GM18909 (cell line): Measurements from ENCODE around the gene PTPRN2.
"Not testable (repeated sequence)": the region's sequence is repeated elsewhere in the genome, so short reads cannot be mapped to it uniquely, and the experiment has no call there.

Experiments
- ATAC-seq: cut with Tn5 transposase; IDR thresholded peaks from one replicate; pipeline ENCODE4 v1.9.1; 2021; ENCODE audit warnings: mild to moderate bottlenecking; ENCODE audit not compliant: unreplicated experiment, poor library complexity

The PTPRN2 gene

DNA sequence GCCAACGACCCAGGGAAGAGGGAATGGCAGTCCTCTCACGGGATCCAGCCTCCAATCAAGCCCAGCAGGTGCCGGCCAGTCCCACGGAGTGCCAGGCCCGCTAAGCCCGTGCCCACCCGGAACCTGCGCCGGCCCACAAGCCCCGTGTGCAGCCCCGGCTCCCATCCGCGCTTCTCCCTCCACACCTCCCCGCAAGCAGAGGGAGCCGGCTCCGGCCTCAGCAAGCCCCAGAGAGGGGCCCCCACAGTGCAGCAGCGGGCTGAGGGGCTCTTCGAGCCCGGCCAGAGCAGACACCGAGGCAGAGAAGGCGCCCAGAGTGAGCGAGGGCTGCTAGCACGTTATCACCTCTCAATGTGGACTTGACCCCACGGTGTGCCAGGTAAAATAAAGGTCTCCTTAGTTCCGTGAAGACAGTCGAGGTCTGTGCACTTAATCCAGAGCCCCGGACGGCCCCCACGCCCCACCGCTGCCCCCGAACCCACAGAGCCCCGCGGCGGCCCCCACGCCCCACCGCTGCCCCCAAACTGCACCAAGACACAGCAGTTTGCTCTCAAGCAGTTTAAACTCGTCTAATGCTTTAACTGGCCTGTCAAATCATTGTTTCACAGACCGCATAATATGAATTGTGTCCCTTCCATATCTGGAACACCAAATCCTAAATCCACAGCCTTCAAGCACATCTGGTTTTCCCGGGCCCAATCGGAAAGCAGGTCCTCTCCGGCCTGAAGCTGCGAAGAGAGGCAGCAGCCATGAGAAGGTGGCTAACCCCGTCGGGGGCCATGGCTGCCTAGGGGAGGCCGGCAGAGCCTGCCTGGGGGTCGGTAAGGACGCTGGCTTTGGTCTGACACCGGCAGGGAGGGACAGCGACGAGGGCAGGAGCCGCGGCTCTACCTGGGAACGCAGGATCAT, 307.8 kb downstream of the PTPRN2 start:
- ATAC-seq, result no peak

DNA sequence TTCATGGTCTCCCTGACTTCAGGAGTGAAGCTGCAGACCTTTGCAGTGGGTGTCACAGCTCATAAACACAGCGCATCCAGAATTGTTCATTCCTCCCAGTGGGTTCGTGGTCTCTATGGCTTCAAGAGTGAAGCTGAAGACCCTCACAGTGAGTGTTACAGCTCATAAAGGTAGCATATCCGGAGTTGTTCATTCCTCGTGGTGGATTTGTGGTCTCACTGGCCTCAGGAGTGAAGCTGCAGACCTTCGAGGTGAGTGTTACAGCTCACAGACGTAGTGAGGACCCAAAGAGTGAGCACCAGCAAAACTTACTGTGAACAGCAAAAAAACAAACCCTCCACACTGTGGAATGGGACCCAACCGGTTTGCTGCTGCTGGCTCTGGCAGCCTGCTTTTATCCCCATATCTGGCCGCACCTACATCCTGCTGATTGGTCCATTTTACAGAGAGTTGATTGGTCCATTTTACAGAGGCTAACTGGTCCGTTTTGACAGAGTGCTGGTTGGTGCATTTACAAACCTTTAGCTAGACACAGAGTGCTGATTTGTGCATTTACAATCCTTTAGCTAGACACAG, 308.8 kb downstream of the PTPRN2 start:
- ATAC-seq, result no peak

GRCh38 chr7:158277219-158278141, 310.1 kb downstream of the PTPRN2 start:
- ATAC-seq, result no peak

GRCh38 chr7:158276414-158277218, 311.0 kb downstream of the PTPRN2 start:
- ATAC-seq, result no peak

- ATAC-seq, result no peak
Measured at GRCh38 chr7:158275711-158276413, 311.8 kb downstream of the PTPRN2 start.

- no peak for ATAC-seq
Measured at GRCh38 chr7:158274996-158275395, 312.6 kb downstream of the PTPRN2 start.

- ATAC-seq, result no peak
Measured at GRCh38 chr7:158274404-158274811, 313.2 kb downstream of the PTPRN2 start.

DNA sequence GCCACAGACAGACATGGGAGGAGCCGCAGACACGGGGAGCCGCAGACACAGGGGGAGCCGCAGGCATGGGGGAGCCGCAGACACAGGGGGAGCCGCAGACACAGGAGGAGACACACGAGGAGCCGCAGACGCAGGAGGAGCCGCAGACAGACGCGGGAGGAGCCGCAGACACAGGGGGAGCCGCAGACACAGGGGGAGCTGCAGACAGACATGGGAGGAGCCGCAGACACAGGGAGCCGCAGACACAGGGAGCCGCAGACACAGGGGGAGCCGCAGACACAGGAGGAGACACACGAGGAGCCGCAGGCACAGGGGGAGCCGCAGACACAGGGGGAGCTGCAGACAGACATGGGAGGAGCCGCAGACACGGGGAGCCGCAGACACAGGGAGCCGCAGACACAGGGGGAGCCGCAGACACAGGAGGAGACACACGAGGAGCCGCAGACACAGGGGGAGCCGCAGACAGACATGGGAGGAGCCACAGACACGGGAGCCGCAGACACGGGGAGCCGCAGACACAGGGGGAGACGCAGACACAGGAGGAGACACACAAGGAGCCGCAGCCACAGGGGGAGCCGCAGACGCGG, 313.8 kb downstream of the PTPRN2 start:
- ATAC-seq, result not testable (repeated sequence)

GRCh38 chr7:158273138-158273651, 314.4 kb downstream of the PTPRN2 start:
- no peak for ATAC-seq

GRCh38 chr7:158272509-158273137, 315.0 kb downstream of the PTPRN2 start:
- ATAC-seq, result no peak

GRCh38 chr7:158272091-158272490, 315.5 kb downstream of the PTPRN2 start:
- no peak for ATAC-seq

GRCh38 chr7:158271646-158272045, 316.0 kb downstream of the PTPRN2 start:
- no peak for ATAC-seq

- ATAC-seq, result no peak
Measured at GRCh38 chr7:158270856-158271413, 316.7 kb downstream of the PTPRN2 start.

GRCh38 chr7:158270106-158270775, 317.4 kb downstream of the PTPRN2 start:
- ATAC-seq, result no peak

- ATAC-seq, result no peak
Measured at GRCh38 chr7:158268816-158269535, 318.6 kb downstream of the PTPRN2 start.

- ATAC-seq, result no peak
Measured at GRCh38 chr7:158267742-158268435, 319.7 kb downstream of the PTPRN2 start.
